Loucy (cell line): ENCODE data around the gene ZNF865.

Source experiments
- CTCF ChIP-seq: fragments of 200-600 bp; sonication (generic); conservative IDR thresholded peaks from 2 replicates; pipeline ENCODE4 v1.5.1; 2014; ENCODE audit warnings: mild to moderate bottlenecking, antibody characterized with exemption, low read length
- EZH2phosphoT487 ChIP-seq: fragments of 200-600 bp; IDR thresholded peaks from 2 replicates; pipeline ENCODE4 v1.6.1; 2018; ENCODE audit warnings: antibody characterized with exemption, mild to moderate bottlenecking, moderate library complexity, borderline replicate concordance

GRCh38 chr19:55643887-55644176 lies 38.4 kb downstream of the ZNF865 start:
- TF ChIP-seq EZH2phosphoT487 (no peak), CTCF (no peak)
